GM23338 (cell line): ENCODE measurements around the gene RFESD.

ENCODE experiments used
- CTCF ChIP-seq, 2 experiments: fragments of 200-600 bp in 1 of 2; sonication (generic) in 1 of 2; conservative IDR thresholded peaks; 2 replicates each; pipeline versions ENCODE4 v1.5.1 to v1.6.1; 2016 to 2017; ENCODE audit warnings: antibody characterized with exemption in 2 of 2, low read depth in 2 of 2, mild to moderate bottlenecking in 2 of 2, moderate library complexity in 1 of 2
- ETS1 ChIP-seq: IDR thresholded peaks from 2 replicates; pipeline ENCODE4 v1.6.1; 2016; ENCODE audit warnings: antibody characterized with exemption
- EZH2 ChIP-seq: fragments of 200-600 bp; sonication (generic); IDR thresholded peaks from one replicate; pipeline ENCODE4 v1.8.0; 2017; ENCODE audit warnings: antibody characterized with exemption, mild to moderate bottlenecking, low read depth; ENCODE audit not compliant: unreplicated experiment
- EZH2phosphoT487 ChIP-seq: fragments of 200-600 bp; sonication (generic); IDR thresholded peaks from one replicate; pipeline ENCODE4 v1.8.1; 2018; ENCODE audit warnings: antibody characterized with exemption; ENCODE audit not compliant: unreplicated experiment
- JUNB ChIP-seq: IDR thresholded peaks from one replicate; pipeline ENCODE4 v1.6.1; 2016; ENCODE audit warnings: antibody characterized with exemption; ENCODE audit not compliant: unreplicated experiment
- POLR2AphosphoS5 ChIP-seq: IDR thresholded peaks from 2 replicates; pipeline ENCODE4 v1.6.1; 2016; ENCODE audit warnings: antibody characterized with exemption, low read depth
- REST ChIP-seq: IDR thresholded peaks from one replicate; pipeline ENCODE4 v1.6.1; 2018; ENCODE audit warnings: antibody characterized with exemption; ENCODE audit not compliant: unreplicated experiment

- TF ChIP-seq CTCF (conservative IDR thresholded peaks at IDR 0.05; ENCODE audit: low read depth in 2 of 2) (no peak), EZH2phosphoT487 (no peak), POLR2AphosphoS5 (no peak), EZH2 (no peak), REST (no peak), ETS1 (no peak), JUNB (no peak)
Measured at GRCh38 chr5:95707055-95707454, 60.5 kb downstream of the RFESD start.
